HCT116 (cell line): ENCODE data around the gene GPR27. TPM values are rescaled to one million over a fixed set of nuclear protein-coding genes. Genes with fewer than 3 reads are reported as not detected.

Experiments
- ATAC-seq: fragments of 200-7000 bp; cut with Tn5 transposase; 2 replicates; pipeline ENCODE4 v1.9.1; 2020; ENCODE audit warnings: mild to moderate bottlenecking, moderate library complexity
- BruUV-seq: library from RNA; stranded (reverse); fragments of 400-500 nt; replicated peaks from 2 replicates; lab custom pipeline; 2021; lab: Mats Ljungman, UMichigan
- CTCF ChIA-PET: fragments of 300-600 bp; sonication (Branson Sonifier 250); formaldehyde crosslinking; loops from one replicate; lab custom pipeline; 2021; ENCODE audit warnings: antibody characterized with exemption; lab: Charles Lee
- POLR2A ChIA-PET: fragments of 300-600, 350-600 bp; sonication (Branson Sonifier 250); formaldehyde crosslinking; loops from one replicate; lab custom pipeline; 2021; ENCODE audit warnings: antibody characterized with exemption; lab: Charles Lee
- RAD21 ChIA-PET, 2 experiments: fragments of 300-600 bp; sonication (Branson Sonifier 250); formaldehyde crosslinking; loops; one replicate each; lab custom pipeline; 2023; ENCODE audit warnings: low total read pairs in 2 of 2; ENCODE audit not compliant: uncharacterized antibody in 2 of 2, unreplicated experiment in 2 of 2, low non-redundant PET in 1 of 2; lab: Charles Lee
- DNase-seq: peaks from one replicate; pipeline ENCODE4 v3.0.0-alpha.2; 2010; ENCODE audit warnings: low read depth, low spot score
- H2AFZ ChIP-seq: fragments of 200-600 bp; shearing (Covaris generic), sonication (generic); 2 replicates; pipeline ENCODE4 v1.6.1; 2017; ENCODE audit warnings: low read depth, mixed run types, mixed read lengths, antibody characterized with exemption, low read length; ENCODE audit not compliant: poor library complexity, severe bottlenecking
- H3K27ac ChIP-seq: 2 replicates; pipeline ENCODE4 v1.5.1; 2012; ENCODE audit warnings: low read depth, low read length
- H3K27me3 ChIP-seq: fragments of 200-600 bp; sonication (generic); 2 replicates; pipeline ENCODE4 v1.6.1; 2016; ENCODE audit warnings: mixed run types, low read length, mixed read lengths; ENCODE audit not compliant: insufficient read depth
- H3K36me3 ChIP-seq, 2 experiments: fragments of 200-500 bp in 1 of 2; fragments of 200-600 bp in 1 of 2; sonication (Bioruptor generic) in 1 of 2; sonication (generic) in 1 of 2; 2 replicates each; pipeline versions ENCODE4 v1.5.1 to v1.6.1; 2014 to 2016; ENCODE audit warnings: low read length in 2 of 2, inconsistent platforms in 1 of 2, mixed read lengths in 1 of 2, mixed run types in 1 of 2; ENCODE audit not compliant: insufficient read depth in 2 of 2, control insufficient read depth in 1 of 2
- H3K4me1 ChIP-seq, 2 experiments: fragments of 200-600 bp in 1 of 2; sonication (generic) in 1 of 2; 2 replicates each; pipeline versions ENCODE4 v1.5.1 to v1.6.1; 2012 to 2017; ENCODE audit warnings: low read length in 2 of 2, inconsistent platforms in 1 of 2, mild to moderate bottlenecking in 1 of 2, mixed read lengths in 1 of 2, mixed run types in 1 of 2, moderate library complexity in 1 of 2; ENCODE audit not compliant: insufficient read depth in 2 of 2, control insufficient read depth in 1 of 2
- H3K4me2 ChIP-seq: fragments of 200-600 bp; sonication (generic); 2 replicates; pipeline ENCODE4 v1.6.1; 2017; ENCODE audit warnings: mixed run types, low read length, mixed read lengths
- H3K4me3 ChIP-seq, 2 experiments: fragments of 200-600 bp in 1 of 2; sonication (generic) in 1 of 2; replicated peaks in 1 of 2; 2 replicates each; pipeline ENCODE4 v1.5.1; 2011 to 2016; ENCODE audit warnings: low read length in 2 of 2, control low read depth in 1 of 2, low read depth in 1 of 2, mild to moderate bottlenecking in 1 of 2, mixed read lengths in 1 of 2, mixed run types in 1 of 2
- H3K79me2 ChIP-seq: fragments of 200-600 bp; sonication (generic); 2 replicates; pipeline ENCODE4 v1.6.1; 2017; ENCODE audit warnings: mild to moderate bottlenecking, mixed run types, low read length, moderate library complexity, mixed read lengths; ENCODE audit not compliant: insufficient read depth
- H3K9ac ChIP-seq: fragments of 200-600 bp; sonication (generic); 2 replicates; pipeline ENCODE4 v1.6.1; 2016; ENCODE audit warnings: low read length, mixed read lengths
- H3K9me2 ChIP-seq: fragments of 200-600 bp; sonication (generic), shearing (Covaris generic); 2 replicates; pipeline ENCODE4 v1.6.1; 2017; ENCODE audit warnings: mixed run types, mild to moderate bottlenecking, moderate library complexity; ENCODE audit not compliant: insufficient read depth
- H3K9me3 ChIP-seq, 2 experiments: fragments of 200-500 bp in 1 of 2; fragments of 200-600 bp in 1 of 2; sonication (Bioruptor generic) in 1 of 2; sonication (generic) in 1 of 2; 2 replicates each; pipeline ENCODE4 v1.6.1; 2014 to 2017; ENCODE audit warnings: low read length in 2 of 2, mixed read lengths in 2 of 2, inconsistent platforms in 1 of 2, low read depth in 1 of 2, mild to moderate bottlenecking in 1 of 2, mixed run types in 1 of 2, moderate library complexity in 1 of 2; ENCODE audit not compliant: control insufficient read depth in 1 of 2, insufficient read depth in 1 of 2
- H4K20me1 ChIP-seq: fragments of 200-600 bp; sonication (generic), shearing (Covaris generic); 2 replicates; pipeline ENCODE4 v1.6.1; 2017; ENCODE audit warnings: mixed run types, mild to moderate bottlenecking, moderate library complexity; ENCODE audit not compliant: insufficient read depth
- CTCF ChIP-seq, 3 experiments: fragments of 200-600 bp in 1 of 3; sonication (generic) in 1 of 3; IDR thresholded peaks in 2 of 3; conservative IDR thresholded peaks in 1 of 3; 2 replicates each; pipeline ENCODE4 v1.5.1; 2012 to 2017; ENCODE audit warnings: low read depth in 2 of 3, low read length in 2 of 3, antibody characterized with exemption in 1 of 3, borderline replicate concordance in 1 of 3, control low read depth in 1 of 3, mild to moderate bottlenecking in 1 of 3, mixed read lengths in 1 of 3, mixed run types in 1 of 3, moderate library complexity in 1 of 3; ENCODE audit not compliant: insufficient read depth in 1 of 3
- FOSL1 ChIP-seq: IDR thresholded peaks from 2 replicates; pipeline ENCODE4 v1.6.1; 2012; ENCODE audit warnings: low read depth
- MAX ChIP-seq: IDR thresholded peaks from 2 replicates; pipeline ENCODE4 v1.6.1; 2012
- SIN3A ChIP-seq: IDR thresholded peaks from 2 replicates; pipeline ENCODE4 v1.6.1; 2012; ENCODE audit warnings: low read depth
- YY1 ChIP-seq: IDR thresholded peaks from 2 replicates; pipeline ENCODE4 v1.6.1; 2011; ENCODE audit warnings: low read length, low read depth, moderate library complexity, mild to moderate bottlenecking; ENCODE audit not compliant: insufficient replicate concordance; ENCODE audit errors: extremely low read depth
- ZBTB33 ChIP-seq: IDR thresholded peaks from 2 replicates; pipeline ENCODE4 v1.6.1; 2011; ENCODE audit warnings: mild to moderate bottlenecking, low read length, moderate library complexity; ENCODE audit not compliant: insufficient replicate concordance; ENCODE audit errors: extremely low read depth
- ZNF274 ChIP-seq: fragments of 200-500 bp; sonication (Bioruptor generic); IDR thresholded peaks from 2 replicates; pipeline ENCODE4 v1.6.1; 2014; ENCODE audit warnings: mild to moderate bottlenecking, low read depth, low read length, inconsistent platforms
- intact Hi-C: fragments of 100-400 bp; cut with micrococcal nuclease; formaldehyde crosslinking; loops from 2 replicates; pipeline ENCODE4 v1.10.0; 2022
- total RNA-seq: library from RNA; stranded (reverse); gene quantifications from one replicate; pipeline ENCODE4 v1.2.1, GENCODE V29; 2021; ENCODE audit not compliant: unreplicated experiment

Gene GPR27
- total RNA-seq, 1 experiment from 2014 or later: not detected

DNA sequence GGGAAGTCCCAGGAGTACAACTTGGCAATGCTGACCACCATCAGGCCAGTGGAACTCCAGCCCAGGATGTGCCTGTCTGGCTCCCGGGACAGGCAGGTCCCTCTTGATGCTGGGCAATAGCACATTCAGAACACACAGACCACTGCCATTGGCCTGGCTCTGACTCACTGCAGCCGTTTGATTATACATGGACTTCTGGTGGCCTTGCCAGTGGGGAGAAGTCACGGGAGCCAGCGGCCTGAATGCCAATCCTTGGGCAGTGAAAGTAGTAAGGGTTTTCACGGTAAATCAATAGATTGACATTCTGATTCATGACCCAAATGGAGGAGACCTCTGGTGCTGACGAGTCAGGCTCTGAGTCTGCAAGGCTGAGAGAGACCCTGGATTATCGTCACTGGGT, 43.8 kb downstream of the GPR27 start:
- no peak overlapping the region for H3K9ac ChIP-seq
- DNase-seq (no peak), ATAC-seq (no peak)
- no peaks in the 10 kb centered on the region for H3K79me2 ChIP-seq
- H3K9me2 ChIP-seq: no peaks in the 10 kb centered on the region
- ChIA-PET RAD21 (no interaction called here), CTCF (no interaction called here), POLR2A (no interaction called here)
- H3K4me2 ChIP-seq: no peak overlapping the region
- no peaks in the 10 kb centered on the region for H3K9me3 ChIP-seq
- TF ChIP-seq YY1 (no peak), FOSL1 (no peak), MAX (no peak), CTCF (IDR thresholded peaks at IDR 0.05 in 2 of 3, conservative IDR thresholded peaks at IDR 0.05 in 1 of 3; ENCODE audit: borderline replicate concordance in 1 of 3, insufficient read depth in 1 of 3, low read depth in 2 of 3, low read length in 2 of 3) (no peak), ZNF274 (no peak), SIN3A (no peak), ZBTB33 (no peak)
- H3K4me3 ChIP-seq: no peak overlapping the region
- intact Hi-C loops: no loop called here
- no peak overlapping the region for H2AFZ ChIP-seq
- H3K4me1 ChIP-seq: no peaks in the 10 kb centered on the region
- peaks cover 30% of the 10 kb centered on the region for H3K27me3 ChIP-seq
- H3K27ac ChIP-seq: no peak overlapping the region
- no peaks in the 10 kb centered on the region for H4K20me1 ChIP-seq
- no TSS peak for BruUV-seq
- no peaks in the 10 kb centered on the region for H3K36me3 ChIP-seq
